Activated T-helper 2 cell treated with anti-CD3 and anti-CD28 coated beads, Interferon-gamma antibody, Interleukin-2, Interleukin-4, amounts not matched to agents 10 μg/mL and 5 μg/mL and 100 μg/mL, durations not matched to agents 14 hours and 24 hours and 36 hours (primary cell): ENCODE measurements around the gene PPP1R37. TPM values are rescaled to one million over a fixed set of nuclear protein-coding genes. Genes with fewer than 3 reads are reported as not detected.

Experiments used
- DNase-seq: peaks from one replicate; pipeline ENCODE4 v3.0.0; 2021; ENCODE audit warnings: low spot score
- H3K27ac Mint-ChIP-seq: one replicate; pipeline ENCODE4 v1.8.0; 2021; ENCODE audit warnings: mixed read lengths
- H3K27me3 Mint-ChIP-seq: one replicate; pipeline ENCODE4 v1.8.0; 2021; ENCODE audit warnings: low read depth, mixed read lengths
- H3K36me3 Mint-ChIP-seq: one replicate; pipeline ENCODE4 v1.8.0; 2021; ENCODE audit warnings: low read depth, mixed read lengths
- H3K4me1 Mint-ChIP-seq: one replicate; pipeline ENCODE4 v1.8.0; 2021; ENCODE audit warnings: low read depth, mixed read lengths
- H3K4me3 Mint-ChIP-seq: one replicate; pipeline ENCODE4 v1.8.0; 2021; ENCODE audit warnings: low read depth, mild to moderate bottlenecking, moderate library complexity, mixed read lengths
- H3K9me3 Mint-ChIP-seq: one replicate; pipeline ENCODE4 v1.8.0; 2021; ENCODE audit warnings: mixed read lengths
- intact Hi-C: fragments of 100-400 bp; cut with micrococcal nuclease; formaldehyde crosslinking; loops from one replicate; pipeline ENCODE4 v1.15.1; 2023
- total RNA-seq: library from RNA; stranded (reverse); gene quantifications from 2 replicates; pipeline ENCODE4 v1.2.3, GENCODE V29; 2022

Gene PPP1R37
- total RNA-seq, 1 donor from 2014 or later, result 15.7 TPM

GRCh38 chr19:45151821-45152503, 59.0 kb downstream of the PPP1R37 start:
- H3K27ac Mint-ChIP-seq, result no peak overlapping the region
- intact Hi-C loops, result no loop called here
- peaks cover 18% of the 10 kb centered on the region for H3K4me1 Mint-ChIP-seq
- no peak overlapping the region for H3K4me3 Mint-ChIP-seq
- peaks cover 20% of the 10 kb centered on the region for H3K27me3 Mint-ChIP-seq
- H3K9me3 Mint-ChIP-seq, result no peaks in the 10 kb centered on the region
- DNase-seq, result no peak
- peaks cover 3% of the 10 kb centered on the region for H3K36me3 Mint-ChIP-seq

GRCh38 chr19:45152504-45153338, 59.7 kb downstream of the PPP1R37 start:
- intact Hi-C loops, result no loop called here
- DNase-seq, result peak; percentile 48
- Mint-ChIP-seq H3K4me1 (peaks cover 18% of the 10 kb centered on the region), H3K27me3 (peaks cover 20% of the 10 kb centered on the region), H3K9me3 (no peaks in the 10 kb centered on the region), H3K27ac (no peak overlapping the region), H3K36me3 (peaks cover 3% of the 10 kb centered on the region), H3K4me3 (peak overlapping the region; percentile 42)

- Mint-ChIP-seq H3K27ac (no peak overlapping the region), H3K36me3 (peaks cover 3% of the 10 kb centered on the region), H3K9me3 (no peaks in the 10 kb centered on the region), H3K4me1 (peaks cover 18% of the 10 kb centered on the region), H3K27me3 (peaks cover 20% of the 10 kb centered on the region), H3K4me3 (peak overlapping the region; percentile 42)
- DNase-seq, result peak; percentile 24
- intact Hi-C loops, result no loop called here
Measured at GRCh38 chr19:45153339-45154063, 60.5 kb downstream of the PPP1R37 start.

GRCh38 chr19:45154064-45154827, 61.3 kb downstream of the PPP1R37 start:
- intact Hi-C loops, result no loop called here
- Mint-ChIP-seq H3K4me3 (no peak overlapping the region), H3K27ac (no peak overlapping the region), H3K36me3 (peaks cover 3% of the 10 kb centered on the region), H3K27me3 (peaks cover 20% of the 10 kb centered on the region), H3K4me1 (peaks cover 15% of the 10 kb centered on the region), H3K9me3 (no peaks in the 10 kb centered on the region)
- DNase-seq, result no peak

- Mint-ChIP-seq H3K27ac (no peak overlapping the region), H3K4me1 (peaks cover 12% of the 10 kb centered on the region), H3K36me3 (peaks cover 3% of the 10 kb centered on the region), H3K4me3 (no peak overlapping the region), H3K27me3 (peaks cover 20% of the 10 kb centered on the region), H3K9me3 (no peaks in the 10 kb centered on the region)
- DNase-seq, result no peak
- intact Hi-C loops, result no loop called here
Measured at GRCh38 chr19:45156011-45156630, 63.1 kb downstream of the PPP1R37 start.

GRCh38 chr19:45156751-45157150, 63.8 kb downstream of the PPP1R37 start:
- intact Hi-C loops, result no loop called here

GRCh38 chr19:45158503-45159209, 65.7 kb downstream of the PPP1R37 start:
- no peak for DNase-seq
- no peak overlapping the region for H3K27ac Mint-ChIP-seq
- H3K27me3 Mint-ChIP-seq, result peaks cover 10% of the 10 kb centered on the region
- H3K36me3 Mint-ChIP-seq, result no peaks in the 10 kb centered on the region
- intact Hi-C loops, result no loop called here
- H3K4me1 Mint-ChIP-seq, result peaks cover 9% of the 10 kb centered on the region
- no peak overlapping the region for H3K4me3 Mint-ChIP-seq
- H3K9me3 Mint-ChIP-seq, result no peaks in the 10 kb centered on the region

More at GRCh38 chr19:45156751-45157150, 63.8 kb downstream of the PPP1R37 start:
- H3K27me3 Mint-ChIP-seq, result peaks cover 18% of the 10 kb centered on the region
- H3K27ac Mint-ChIP-seq, result no peak overlapping the region
- peaks cover 12% of the 10 kb centered on the region for H3K4me1 Mint-ChIP-seq
- DNase-seq, result no peak
- no peaks in the 10 kb centered on the region for H3K9me3 Mint-ChIP-seq
- H3K4me3 Mint-ChIP-seq, result no peak overlapping the region
- H3K36me3 Mint-ChIP-seq, result peaks cover 3% of the 10 kb centered on the region

GRCh38 chr19:45159210-45159970, 66.4 kb downstream of the PPP1R37 start:
- H3K27ac Mint-ChIP-seq, result no peak overlapping the region
- no peaks in the 10 kb centered on the region for H3K9me3 Mint-ChIP-seq
- no peaks in the 10 kb centered on the region for H3K36me3 Mint-ChIP-seq
- no peak overlapping the region for H3K4me3 Mint-ChIP-seq
- H3K4me1 Mint-ChIP-seq, result peaks cover 9% of the 10 kb centered on the region
- intact Hi-C loops, result no loop called here
- no peak for DNase-seq
- peaks cover 4% of the 10 kb centered on the region for H3K27me3 Mint-ChIP-seq

- H3K4me3 Mint-ChIP-seq, result no peak overlapping the region
- intact Hi-C loops, result no loop called here
- H3K4me1 Mint-ChIP-seq, result peaks cover 8% of the 10 kb centered on the region
- no peak for DNase-seq
- H3K9me3 Mint-ChIP-seq, result no peaks in the 10 kb centered on the region
- no peak overlapping the region for H3K27ac Mint-ChIP-seq
- H3K27me3 Mint-ChIP-seq, result peaks cover 2% of the 10 kb centered on the region
- H3K36me3 Mint-ChIP-seq, result no peaks in the 10 kb centered on the region
Measured at GRCh38 chr19:45159971-45160324, 67.0 kb downstream of the PPP1R37 start.

- H3K27me3 Mint-ChIP-seq, result no peaks in the 10 kb centered on the region
- no peaks in the 10 kb centered on the region for H3K36me3 Mint-ChIP-seq
Measured at GRCh38 chr19:45160870-45161737, 68.1 kb downstream of the PPP1R37 start, which contains the start of gene NKPD1. TSS of gene NKPD1 (minus strand) at chr19:45160982. CDS start at chr19:45160150, 832 bp downstream.

More at GRCh38 chr19:45160870-45161737, 68.1 kb downstream of the PPP1R37 start, which contains the start of gene NKPD1:
- Mint-ChIP-seq H3K4me3 (no peak within 1 kb of the TSS), H3K4me1 (peaks cover 8% of the 10 kb centered on the region), H3K9me3 (no peaks in the 10 kb centered on the region), H3K27ac (no peak within 1 kb of the TSS)
- intact Hi-C loops, result no loop called here
- DNase-seq, result no peak
